CD4-positive, alpha-beta T cell treated with Interleukin-17A for 4 hours (primary cell): ENCODE data around the gene PRMT2.
"Not testable (repeated sequence)": the region's sequence is repeated elsewhere in the genome, so short reads cannot be mapped to it uniquely, and the experiment has no call there.

ENCODE experiments used
- DNase-seq: peaks from one replicate; pipeline ENCODE4 v3.0.0-alpha.2; 2020; ENCODE audit warnings: mixed read lengths

PRMT2 gene

DNA sequence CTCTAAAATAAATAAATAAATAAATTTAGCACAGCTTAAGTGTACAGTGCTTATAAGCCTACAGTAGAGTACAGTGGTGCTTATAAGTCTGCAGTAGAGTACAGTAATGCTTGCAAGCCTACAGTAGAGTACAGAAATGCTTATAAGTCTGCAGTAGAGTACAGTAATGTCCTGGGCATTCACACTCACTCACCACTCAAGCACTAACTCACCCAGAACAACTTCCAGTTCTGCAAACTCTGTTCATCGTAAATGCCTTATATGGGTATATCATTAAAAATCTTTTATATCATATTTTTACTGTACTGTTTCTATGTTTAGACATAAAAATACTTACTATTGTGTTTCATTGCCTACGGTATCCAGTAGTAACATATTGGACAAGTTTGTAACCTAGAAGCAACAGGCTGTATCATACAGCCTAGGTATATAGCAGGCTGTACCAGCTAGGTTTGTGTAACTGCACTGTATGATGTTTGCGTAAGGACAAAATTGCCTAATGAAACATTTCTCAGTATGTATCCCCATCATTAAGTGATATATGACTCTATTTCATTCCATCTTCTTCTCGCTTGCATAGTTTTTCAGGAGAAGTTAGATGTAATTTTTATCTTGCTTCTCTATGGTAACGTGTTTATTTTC, 16.6 kb upstream of the PRMT2 start:
- no peak for DNase-seq

DNA sequence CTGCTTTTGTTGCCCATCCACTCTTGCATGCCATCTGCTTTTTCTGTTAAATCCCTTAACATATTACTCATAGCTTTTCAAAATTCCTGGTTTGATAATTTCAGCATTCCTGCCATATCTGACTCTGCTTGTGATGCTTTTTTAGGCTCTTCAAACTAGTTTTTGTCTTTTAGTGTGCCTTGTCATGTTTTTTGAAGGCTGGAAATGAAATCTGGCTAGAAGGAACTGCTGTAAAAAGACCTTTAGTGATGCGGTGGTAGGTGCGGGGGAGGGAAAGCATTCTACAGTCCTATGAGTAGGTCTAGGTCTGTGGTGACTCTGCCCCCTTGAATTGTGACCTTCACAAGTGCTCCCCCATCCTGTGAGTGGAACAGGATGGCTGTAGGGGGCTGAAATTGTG, 15.6 kb upstream of the PRMT2 start:
- DNase-seq = no peak

DNA sequence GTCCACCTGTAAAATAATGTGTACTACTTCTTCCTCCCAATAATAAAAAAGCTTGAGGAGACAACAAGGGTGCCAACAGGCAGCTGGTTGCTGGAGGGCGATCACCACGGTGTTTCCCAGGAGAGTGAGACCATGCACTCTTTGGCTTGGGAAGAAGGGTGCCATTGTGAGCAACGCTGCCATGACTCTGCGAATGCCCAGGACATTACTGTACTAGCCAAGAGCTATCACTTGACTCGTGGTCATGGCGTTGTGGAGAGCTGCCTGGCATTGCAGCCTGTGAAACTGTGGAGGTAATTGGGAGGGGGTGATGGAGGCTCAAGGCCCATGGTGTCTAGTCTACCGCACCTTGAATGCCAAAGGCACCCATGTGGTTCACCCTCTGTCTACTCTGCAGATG, 14.6 kb upstream of the PRMT2 start:
- DNase-seq = no peak

GRCh38 chr21:46621457-46622182, 13.9 kb upstream of the PRMT2 start:
- DNase-seq = peak; percentile 33

DNA sequence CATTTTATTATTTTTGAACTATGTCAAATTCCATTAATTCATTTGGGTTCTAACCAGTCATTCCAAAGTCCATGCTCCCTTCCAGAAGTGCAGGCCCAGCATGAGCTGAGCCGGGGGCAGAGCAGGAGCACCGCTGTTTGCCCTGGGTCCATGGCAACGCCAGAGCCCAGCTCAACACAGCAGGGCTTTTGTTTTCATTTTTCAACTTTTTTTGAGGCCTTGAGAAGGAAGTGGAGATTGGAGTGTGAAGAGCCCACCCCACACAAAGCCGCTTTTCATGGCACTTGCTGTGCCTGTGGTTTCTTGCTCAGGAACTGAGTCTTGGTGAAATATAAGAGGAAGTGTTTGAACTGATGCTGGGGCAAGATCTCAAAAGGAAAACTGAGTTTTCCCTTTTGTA, 13.2 kb upstream of the PRMT2 start:
- peak; percentile 60 for DNase-seq

- no peak for DNase-seq
Observed at GRCh38 chr21:46624050-46624449, 11.4 kb upstream of the PRMT2 start.

DNA sequence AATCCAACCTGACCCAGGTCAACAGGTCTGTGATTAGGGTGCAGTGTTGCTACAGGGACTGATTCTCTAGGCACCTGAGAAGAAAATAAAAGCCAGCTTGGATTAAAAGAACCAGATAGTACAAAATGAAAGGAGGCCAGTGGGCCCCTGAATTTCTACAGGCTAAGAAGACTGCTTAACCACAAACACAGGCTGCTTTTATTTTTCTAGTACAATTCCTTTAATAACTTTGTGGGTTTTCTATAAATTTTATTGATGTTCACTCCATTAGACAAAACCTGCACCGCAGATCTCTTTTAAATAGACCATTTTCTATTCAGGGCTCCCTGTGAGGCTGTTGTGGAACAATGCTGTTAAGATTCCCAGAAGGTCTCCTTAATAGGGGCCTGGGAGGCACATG, 9.7 kb upstream of the PRMT2 start:
- DNase-seq = no peak

GRCh38 chr21:46626536-46626935, 8.9 kb upstream of the PRMT2 start:
- peak; percentile 39 for DNase-seq

DNA sequence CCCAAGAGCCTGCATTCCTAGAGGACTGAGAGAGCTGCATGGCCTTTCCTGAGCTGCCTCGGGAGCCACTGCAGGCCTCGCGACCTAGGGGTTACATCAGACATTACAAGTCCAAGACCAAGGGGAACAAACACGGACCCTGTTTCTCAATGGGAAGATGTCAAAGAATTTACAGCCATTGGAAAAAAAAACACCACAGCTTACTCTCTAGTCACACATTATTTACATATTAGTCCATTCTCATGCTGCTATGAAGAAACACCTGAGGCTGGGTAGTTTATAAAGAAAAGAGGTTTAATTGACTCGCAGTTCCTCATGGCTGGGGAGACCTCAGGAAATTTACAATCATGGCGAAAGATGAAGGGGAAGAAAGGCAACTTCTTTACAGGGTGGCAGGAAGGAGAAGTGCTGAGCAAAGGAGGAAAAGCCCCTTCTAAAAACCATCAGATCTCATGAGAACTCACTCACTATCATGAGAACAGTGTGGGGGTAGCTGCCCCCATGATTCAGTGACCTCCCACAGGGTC, 8.4 kb upstream of the PRMT2 start:
- DNase-seq = no peak

- no peak for DNase-seq
Observed at GRCh38 chr21:46627726-46628125, 7.7 kb upstream of the PRMT2 start.

GRCh38 chr21:46628868-46629267, 6.6 kb upstream of the PRMT2 start:
- DNase-seq = no peak

DNA sequence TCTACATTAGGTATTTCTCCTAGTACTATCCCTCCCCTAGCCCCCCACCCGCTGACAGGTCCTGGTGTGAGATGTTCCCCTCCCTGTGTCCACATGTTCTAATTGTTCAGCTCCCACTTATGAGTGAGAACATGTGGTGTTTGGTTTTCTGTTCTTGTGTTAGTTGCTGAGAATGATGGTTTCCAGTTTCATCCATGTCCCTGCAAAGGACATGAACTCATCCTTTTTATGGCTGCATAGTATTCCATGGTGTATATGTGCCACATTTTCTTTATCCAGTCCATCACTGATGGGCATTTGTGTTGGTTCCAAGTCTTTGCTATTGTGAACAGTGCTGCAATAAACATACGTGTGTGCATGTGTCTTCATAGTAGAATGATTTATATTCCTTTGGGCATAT, 4.6 kb upstream of the PRMT2 start:
- DNase-seq = not testable (repeated sequence)

DNA sequence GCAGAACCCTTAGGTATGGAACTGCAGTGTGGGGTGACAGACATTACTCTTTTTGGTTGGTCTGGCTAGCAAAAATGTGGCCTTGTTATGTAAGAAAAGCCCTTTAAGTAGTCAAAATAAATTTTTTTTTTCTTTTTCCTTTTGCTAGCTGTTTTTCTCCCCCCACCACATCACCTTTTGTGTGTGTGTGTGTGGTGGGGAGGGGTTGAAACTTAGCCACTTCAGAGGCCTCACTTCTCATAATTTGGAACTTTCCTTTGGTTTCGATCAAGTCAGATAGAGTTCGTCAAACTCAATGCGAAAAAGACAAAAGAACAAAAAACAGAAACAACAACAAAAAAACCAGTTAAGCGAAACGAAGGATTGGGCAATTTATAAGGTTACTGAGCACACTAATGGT, 1.9 kb upstream of the PRMT2 start:
- peak; percentile 60 for DNase-seq

DNA sequence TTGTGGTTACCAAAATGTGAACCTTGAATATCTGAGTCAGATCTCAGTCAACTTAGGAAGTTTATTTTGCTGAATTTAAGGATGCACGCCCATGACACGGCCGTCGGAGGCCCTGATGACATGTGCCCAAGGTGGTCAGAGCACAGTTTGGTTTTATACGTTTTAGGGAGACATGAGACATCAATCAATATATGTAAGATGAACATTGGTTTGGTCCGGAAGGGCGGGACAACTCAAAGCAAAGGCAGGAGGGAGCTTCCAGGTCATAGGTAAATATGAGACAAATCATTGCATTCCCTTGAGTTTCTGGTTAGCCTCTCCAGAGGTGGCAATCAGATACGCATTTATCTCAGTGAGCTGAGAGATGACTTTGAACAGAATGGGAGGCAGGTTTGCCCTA, 1.0 kb upstream of the PRMT2 start:
- DNase-seq = no peak

GRCh38 chr21:46634966-46635323, 529 bp upstream of the PRMT2 start:
- DNase-seq = peak; percentile 59

DNA sequence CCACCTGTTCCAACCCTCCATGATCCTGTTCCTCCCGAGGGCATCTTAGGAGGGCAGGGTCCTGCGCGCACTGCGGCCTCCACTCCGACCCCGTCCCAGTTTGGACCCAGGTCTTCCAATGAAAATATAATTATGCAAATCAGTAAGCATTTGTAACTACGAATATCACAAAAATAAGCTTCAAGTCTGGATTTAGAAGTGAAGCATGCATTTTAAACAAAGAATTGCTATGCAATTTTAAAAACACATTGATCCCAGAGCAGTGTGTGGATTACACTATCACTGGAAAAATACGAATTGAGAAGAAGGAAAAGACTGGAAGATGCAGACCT, 673 bp downstream of the PRMT2 start:
- no peak for DNase-seq

DNA sequence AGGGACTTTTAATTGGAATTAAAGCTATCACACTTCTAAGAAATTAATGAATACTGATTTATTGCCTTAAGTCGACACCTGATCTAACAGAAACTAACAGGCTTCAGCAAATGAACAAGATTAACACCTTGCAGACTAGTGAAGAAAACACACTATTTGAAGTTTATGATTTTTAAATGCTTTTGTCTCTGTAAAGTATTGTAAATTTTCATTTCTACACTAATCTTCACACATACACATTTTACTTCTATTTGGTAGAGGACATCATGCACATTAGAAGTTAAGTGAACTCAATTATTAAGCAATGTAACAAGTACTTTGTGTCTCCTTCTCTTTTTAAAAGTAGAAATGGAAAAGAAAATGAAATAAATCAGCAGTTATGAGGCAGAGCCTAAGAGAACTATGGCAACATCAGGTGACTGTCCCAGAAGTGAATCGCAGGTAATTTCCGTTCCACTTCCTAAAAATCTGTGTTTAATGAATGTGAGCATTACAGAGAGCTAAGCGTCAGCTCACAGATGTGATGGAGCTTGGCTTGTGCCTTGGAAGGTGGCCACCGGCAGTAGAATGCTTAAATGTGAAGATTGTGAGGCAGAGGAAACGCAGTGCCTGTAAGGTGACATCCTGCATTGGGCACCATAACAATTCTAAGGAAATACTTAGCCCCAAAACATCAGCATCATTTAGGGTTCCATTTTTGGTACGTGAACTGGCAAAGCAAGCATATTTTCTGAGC, 1.2 kb downstream of the PRMT2 start:
- DNase-seq = peak; percentile 41

DNA sequence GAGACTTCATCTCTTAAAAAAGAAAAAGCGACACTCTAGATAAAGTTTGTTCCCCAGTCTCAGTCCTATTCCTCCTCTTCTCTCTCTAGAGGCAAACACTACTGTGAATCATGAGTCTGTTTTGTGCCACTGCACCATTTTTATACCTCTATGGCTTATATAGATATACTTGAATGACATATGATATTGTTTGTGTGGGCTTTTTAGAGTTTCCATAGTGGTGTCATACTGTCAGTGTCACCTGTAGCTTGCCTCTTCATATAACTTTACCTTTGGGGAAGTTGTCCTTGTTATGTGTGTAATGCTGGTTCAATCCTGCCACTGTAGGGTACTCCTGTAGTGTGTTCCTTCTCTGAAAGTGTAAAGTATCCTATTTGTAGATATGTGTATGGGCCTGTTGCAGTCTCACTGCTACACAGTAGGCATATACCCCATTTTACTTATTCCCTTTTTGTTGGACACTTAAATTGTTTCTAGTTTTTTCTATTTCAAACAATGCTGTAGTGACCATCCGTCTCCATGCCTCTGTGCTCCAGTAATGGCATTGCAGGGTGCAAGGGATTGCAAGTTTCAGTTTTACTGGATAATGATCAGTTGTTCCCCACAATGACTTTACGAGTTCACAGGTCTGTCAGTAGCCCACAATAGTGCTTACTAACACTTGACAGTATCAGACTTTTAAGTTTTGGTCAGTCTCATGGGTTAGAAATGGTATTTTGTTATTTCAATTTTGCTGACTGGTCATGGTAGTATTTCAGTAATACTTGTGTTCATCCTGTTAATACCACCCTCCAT, 2.7 kb downstream of the PRMT2 start:
- DNase-seq = no peak

DNA sequence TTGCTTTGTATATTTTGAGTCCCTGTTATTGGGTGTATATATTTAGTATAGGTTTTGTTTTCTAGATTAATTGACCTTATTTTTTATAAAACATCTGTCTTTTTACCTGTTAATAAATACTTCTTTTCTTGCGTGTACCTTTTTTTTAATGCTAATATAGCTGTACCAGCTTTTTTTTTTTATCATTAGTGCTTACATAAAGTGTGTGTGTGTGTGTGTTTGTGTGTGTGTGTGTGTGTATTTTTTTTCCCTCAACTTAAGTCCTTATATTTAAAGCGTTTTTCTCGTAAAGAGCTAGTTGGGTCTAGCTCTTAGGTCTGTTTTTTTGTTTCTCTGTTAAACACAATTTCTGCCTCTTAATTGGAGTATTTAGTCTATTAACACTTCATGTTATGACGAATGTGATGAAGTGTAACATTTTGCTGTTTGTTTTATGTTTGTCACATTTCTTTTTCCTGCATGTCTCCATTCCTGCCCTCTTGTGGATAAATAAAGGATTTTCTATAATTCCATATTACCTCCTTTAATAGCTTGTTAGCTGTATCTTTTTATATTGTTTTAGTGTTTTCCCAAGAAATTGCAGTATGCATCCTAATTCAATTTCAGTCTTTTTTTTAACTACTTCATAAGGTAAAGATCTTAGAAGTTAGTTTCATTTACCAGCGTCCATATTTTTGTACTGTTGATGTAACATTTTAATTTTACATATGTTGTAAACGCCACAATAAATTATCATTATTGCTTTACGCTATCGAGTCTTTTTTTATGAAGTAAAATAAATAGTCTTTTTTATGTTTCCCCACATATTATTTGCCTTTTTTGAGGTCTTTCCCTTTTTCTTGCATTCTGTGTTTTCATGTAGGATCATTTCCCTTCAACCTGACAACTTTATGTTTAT, 4.3 kb downstream of the PRMT2 start:
- no peak for DNase-seq

- DNase-seq = no peak
Observed at GRCh38 chr21:46641656-46642055, 6.2 kb downstream of the PRMT2 start.

- no peak for DNase-seq
Observed at GRCh38 chr21:46643379-46644177, 8.1 kb downstream of the PRMT2 start.
